ENCODE results near the gene EN2. TPM values are rescaled to one million over a fixed set of nuclear protein-coding genes. Genes with fewer than 3 reads are reported as not detected.

The EN2 gene
- total RNA-seq, 1 experiment from 2014 or later = 0.07 TPM

DNA sequence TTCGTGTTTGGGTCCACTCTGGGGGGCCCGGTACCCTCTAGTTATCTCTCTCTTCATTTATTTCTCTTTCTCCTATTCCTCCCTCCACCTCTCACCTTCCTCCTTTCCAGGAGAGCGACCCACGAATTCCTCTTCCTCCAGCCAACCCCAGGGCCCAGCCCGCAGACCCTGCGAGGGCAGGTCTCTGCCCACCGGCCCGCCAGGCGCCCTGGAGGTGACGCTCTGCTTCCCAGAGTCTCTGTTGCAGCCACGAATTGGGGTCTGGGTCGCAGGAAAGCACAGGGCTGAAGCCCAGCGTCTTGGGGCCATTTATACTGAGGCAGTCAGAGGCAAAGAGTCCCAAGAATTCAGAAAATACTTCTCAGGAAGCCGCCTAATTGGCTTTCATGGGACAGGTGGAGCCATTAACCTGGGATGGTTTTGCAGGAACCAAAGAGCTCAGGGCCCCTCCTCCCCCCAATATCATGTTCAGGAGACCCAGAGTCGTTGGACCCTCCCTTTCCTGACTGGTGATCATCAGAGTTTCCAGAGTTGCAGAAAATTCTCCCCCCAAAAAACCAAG, 2.7 kb upstream of the EN2 start:
- Histone ChIP-seq H3K27me3 (ENCODE audit: insufficient read depth, low read length) (peaks cover 92% of the 10 kb centered on the region), H2AFZ (ENCODE audit: low read length) (no peak overlapping the region)

More for the DNA sequence above, 2.7 kb upstream of the EN2 start:
- Histone ChIP-seq H3K4ac (ENCODE audit: low read depth, low read length) (no peak overlapping the region), H4K91ac (ENCODE audit: insufficient read length, low read depth, low read length) (no peak overlapping the region), H2BK15ac (ENCODE audit: low read depth, low read length) (no peak overlapping the region), H3K4me2 (ENCODE audit: insufficient read depth, insufficient read length, low read length) (no peak overlapping the region), H3K79me2 (ENCODE audit: insufficient read depth, low read length) (no peaks in the 10 kb centered on the region), H3T11ph (ENCODE audit: low read length) (no peak overlapping the region), H3K9ac (ENCODE audit: extremely low read depth, insufficient read length, low read length) (no peak overlapping the region), H3K18ac (ENCODE audit: insufficient read length, low read depth, low read length) (no peak overlapping the region), H2BK20ac (ENCODE audit: low read depth, low read length, poor library complexity, severe bottlenecking) (no peak overlapping the region), H4K20me1 (ENCODE audit: control insufficient read depth, insufficient read depth, insufficient read length) (peaks cover 3% of the 10 kb centered on the region), H4K5ac (ENCODE audit: insufficient read length, low read depth, low read length) (no peak overlapping the region), H3K9me3 (ENCODE audit: control insufficient read depth, low read depth, low read length) (no peaks in the 10 kb centered on the region), H3K23me2 (ENCODE audit: insufficient read length, low read depth, low read length, poor library complexity, severe bottlenecking) (peaks cover 2% of the 10 kb centered on the region), H2BK5ac (ENCODE audit: insufficient read length, low read length) (no peak overlapping the region), H2AK5ac (ENCODE audit: insufficient read length, low read length) (no peak overlapping the region), H2BK12ac (ENCODE audit: insufficient read length, low read depth, low read length) (no peak overlapping the region), H4K8ac (replicated peaks; ENCODE audit: insufficient read length, low read depth, low read length) (no peak overlapping the region), H3K14ac (ENCODE audit: insufficient read depth, low read length) (no peak overlapping the region), H3K56ac (ENCODE audit: insufficient read length, low read depth, low read length) (no peak overlapping the region), H3K27ac (ENCODE audit: insufficient read length, low read depth, low read length) (no peak overlapping the region), H3K79me1 (ENCODE audit: insufficient read depth, low read depth, low read length, poor library complexity, severe bottlenecking) (no peaks in the 10 kb centered on the region), H3K23ac (ENCODE audit: insufficient read length, low read depth, low read length) (no peak overlapping the region), H3K4me1 (ENCODE audit: insufficient read depth, low read length) (no peaks in the 10 kb centered on the region), H2BK120ac (ENCODE audit: low read depth, low read length, poor library complexity, severe bottlenecking) (no peak overlapping the region)
- Mint-ChIP-seq H3K27me3 (ENCODE audit: low read depth) (peaks cover 95% of the 10 kb centered on the region), H3K9me3 (peaks cover 2 to 10% of the 10 kb centered on the region in 2 experiments; a peak in 3 of 5 replicates), H3K4me3 (no peak overlapping the region), H3K4me1 (peaks cover 4 to 28% of the 10 kb centered on the region in 2 experiments; a peak in 2 of 4 replicates), H3K36me3 (ENCODE audit: insufficient read depth in 1 of 3, low read depth in 3 of 3) (no peaks in the 10 kb centered on the region; a peak in 2 of 7 replicates), H3K27ac (no peak overlapping the region)
- WGBS (ENCODE audit: extremely low coverage, insufficient read length, low lambda C conversion rate) = no CpG with 5 or more reads among the region's 15 CpGs
- no peak for DNase-seq
- TF ChIP-seq, protein P1, sequence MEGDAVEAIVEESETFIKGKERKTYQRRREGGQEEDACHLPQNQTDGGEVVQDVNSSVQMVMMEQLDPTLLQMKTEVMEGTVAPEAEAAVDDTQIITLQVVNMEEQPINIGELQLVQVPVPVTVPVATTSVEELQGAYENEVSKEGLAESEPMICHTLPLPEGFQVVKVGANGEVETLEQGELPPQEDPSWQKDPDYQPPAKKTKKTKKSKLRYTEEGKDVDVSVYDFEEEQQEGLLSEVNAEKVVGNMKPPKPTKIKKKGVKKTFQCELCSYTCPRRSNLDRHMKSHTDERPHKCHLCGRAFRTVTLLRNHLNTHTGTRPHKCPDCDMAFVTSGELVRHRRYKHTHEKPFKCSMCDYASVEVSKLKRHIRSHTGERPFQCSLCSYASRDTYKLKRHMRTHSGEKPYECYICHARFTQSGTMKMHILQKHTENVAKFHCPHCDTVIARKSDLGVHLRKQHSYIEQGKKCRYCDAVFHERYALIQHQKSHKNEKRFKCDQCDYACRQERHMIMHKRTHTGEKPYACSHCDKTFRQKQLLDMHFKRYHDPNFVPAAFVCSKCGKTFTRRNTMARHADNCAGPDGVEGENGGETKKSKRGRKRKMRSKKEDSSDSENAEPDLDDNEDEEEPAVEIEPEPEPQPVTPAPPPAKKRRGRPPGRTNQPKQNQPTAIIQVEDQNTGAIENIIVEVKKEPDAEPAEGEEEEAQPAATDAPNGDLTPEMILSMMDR (conservative IDR thresholded peaks at IDR 0.05) = no peak
